Activated CD4-positive, alpha-beta T cell treated with anti-CD3 and anti-CD28 coated beads, Interleukin-2, amount 10 ng/mL, durations not matched to agents 24 days and 14 days (primary cell): ENCODE data around the gene RARB. TPM values are rescaled to one million over a fixed set of nuclear protein-coding genes. Genes with fewer than 3 reads are reported as not detected.

Source experiments
- DNase-seq: peaks from one replicate; pipeline ENCODE4 v3.0.0; 2022
- H3K27ac Mint-ChIP-seq: one replicate; pipeline ENCODE4 v1.8.0; 2022; ENCODE audit warnings: mild to moderate bottlenecking, mixed read lengths
- H3K27me3 Mint-ChIP-seq: one replicate; pipeline ENCODE4 v1.8.0; 2022; ENCODE audit warnings: mixed read lengths
- H3K36me3 Mint-ChIP-seq: one replicate; pipeline ENCODE4 v1.8.0; 2022; ENCODE audit warnings: low read depth, mild to moderate bottlenecking, mixed read lengths
- H3K4me1 Mint-ChIP-seq: one replicate; pipeline ENCODE4 v1.8.0; 2021; ENCODE audit warnings: mixed read lengths
- H3K4me3 Mint-ChIP-seq: one replicate; pipeline ENCODE4 v1.8.0; 2022; ENCODE audit warnings: mild to moderate bottlenecking, moderate library complexity, mixed read lengths
- H3K9me3 Mint-ChIP-seq: one replicate; pipeline ENCODE4 v1.8.0; 2021; ENCODE audit warnings: mixed read lengths
- intact Hi-C: fragments of 100-400 bp; cut with micrococcal nuclease; formaldehyde crosslinking; loops from one replicate; pipeline ENCODE4 v1.15.1; 2023
- total RNA-seq: library from RNA; stranded (reverse); gene quantifications from 2 replicates; pipeline ENCODE4 v1.2.3, GENCODE V29; 2022

RARB gene
- total RNA-seq, 1 donor from 2014 or later: not detected

GRCh38 chr3:25478211-25478757 lies 50.2 kb downstream of the RARB start:
- Mint-ChIP-seq H3K9me3 (no peaks in the 10 kb centered on the region), H3K4me3 (no peak overlapping the region)

GRCh38 chr3:25478964-25479726 lies 51.1 kb downstream of the RARB start:
- no peak for DNase-seq
- Mint-ChIP-seq H3K4me3 (no peak overlapping the region), H3K4me1 (no peaks in the 10 kb centered on the region), H3K36me3 (no peaks in the 10 kb centered on the region), H3K27me3 (peaks cover 2% of the 10 kb centered on the region), H3K27ac (no peak overlapping the region), H3K9me3 (no peaks in the 10 kb centered on the region)
- intact Hi-C loops: no loop called here

More at GRCh38 chr3:25478211-25478757, 50.2 kb downstream of the RARB start:
- intact Hi-C loops: no loop called here
- Mint-ChIP-seq H3K27ac (no peak overlapping the region), H3K27me3 (peaks cover 2% of the 10 kb centered on the region), H3K4me1 (no peaks in the 10 kb centered on the region), H3K36me3 (no peaks in the 10 kb centered on the region)
- no peak for DNase-seq

GRCh38 chr3:25479727-25480010 lies 51.6 kb downstream of the RARB start:
- Mint-ChIP-seq H3K36me3 (no peaks in the 10 kb centered on the region), H3K4me1 (no peaks in the 10 kb centered on the region), H3K27me3 (peaks cover 2% of the 10 kb centered on the region), H3K4me3 (no peak overlapping the region), H3K9me3 (no peaks in the 10 kb centered on the region), H3K27ac (no peak overlapping the region)
- DNase-seq: no peak
- intact Hi-C loops: no loop called here

GRCh38 chr3:25480811-25481210 lies 52.7 kb downstream of the RARB start:
- DNase-seq: no peak
- peaks cover 2% of the 10 kb centered on the region for H3K27me3 Mint-ChIP-seq
- no peak overlapping the region for H3K27ac Mint-ChIP-seq
- no peaks in the 10 kb centered on the region for H3K4me1 Mint-ChIP-seq
- intact Hi-C loops: no loop called here
- H3K9me3 Mint-ChIP-seq: no peaks in the 10 kb centered on the region
- no peak overlapping the region for H3K4me3 Mint-ChIP-seq
- no peaks in the 10 kb centered on the region for H3K36me3 Mint-ChIP-seq

GRCh38 chr3:25481386-25481785 lies 53.3 kb downstream of the RARB start:
- no peak overlapping the region for H3K27ac Mint-ChIP-seq
- no peaks in the 10 kb centered on the region for H3K9me3 Mint-ChIP-seq
- DNase-seq: no peak
- H3K4me3 Mint-ChIP-seq: no peak overlapping the region
- intact Hi-C loops: no loop called here
- no peaks in the 10 kb centered on the region for H3K36me3 Mint-ChIP-seq
- peaks cover 2% of the 10 kb centered on the region for H3K27me3 Mint-ChIP-seq
- no peaks in the 10 kb centered on the region for H3K4me1 Mint-ChIP-seq

- Mint-ChIP-seq H3K4me1 (no peaks in the 10 kb centered on the region), H3K4me3 (no peak overlapping the region)
These were observed 55.4 kb downstream of the RARB start for GRCh38 chr3:25483456-25483855.

GRCh38 chr3:25485673-25486072 lies 57.6 kb downstream of the RARB start:
- H3K27ac Mint-ChIP-seq: no peak overlapping the region
- no peak for DNase-seq
- H3K36me3 Mint-ChIP-seq: no peaks in the 10 kb centered on the region
- intact Hi-C loops: no loop called here
- no peaks in the 10 kb centered on the region for H3K4me1 Mint-ChIP-seq
- H3K9me3 Mint-ChIP-seq: no peaks in the 10 kb centered on the region
- H3K4me3 Mint-ChIP-seq: no peak overlapping the region
- peaks cover 2% of the 10 kb centered on the region for H3K27me3 Mint-ChIP-seq

More at GRCh38 chr3:25483456-25483855, 55.4 kb downstream of the RARB start:
- Mint-ChIP-seq H3K27me3 (peaks cover 2% of the 10 kb centered on the region), H3K9me3 (no peaks in the 10 kb centered on the region), H3K27ac (no peak overlapping the region), H3K36me3 (no peaks in the 10 kb centered on the region)
- intact Hi-C loops: no loop called here
- no peak for DNase-seq

GRCh38 chr3:25486932-25487331 lies 58.9 kb downstream of the RARB start:
- no peaks in the 10 kb centered on the region for H3K27me3 Mint-ChIP-seq
- no peaks in the 10 kb centered on the region for H3K9me3 Mint-ChIP-seq
- H3K4me3 Mint-ChIP-seq: no peak overlapping the region
- H3K27ac Mint-ChIP-seq: no peak overlapping the region
- no peaks in the 10 kb centered on the region for H3K36me3 Mint-ChIP-seq
- DNase-seq: no peak
- no peaks in the 10 kb centered on the region for H3K4me1 Mint-ChIP-seq
- intact Hi-C loops: no loop called here

GRCh38 chr3:25489858-25490593 lies 62.0 kb downstream of the RARB start:
- peaks cover 4% of the 10 kb centered on the region for H3K9me3 Mint-ChIP-seq
- no peak overlapping the region for H3K4me3 Mint-ChIP-seq
- H3K36me3 Mint-ChIP-seq: no peaks in the 10 kb centered on the region
- no peak overlapping the region for H3K27ac Mint-ChIP-seq
- no peaks in the 10 kb centered on the region for H3K27me3 Mint-ChIP-seq
- no peaks in the 10 kb centered on the region for H3K4me1 Mint-ChIP-seq
- DNase-seq: no peak
- intact Hi-C loops: no loop called here

GRCh38 chr3:25493246-25493645 lies 65.2 kb downstream of the RARB start:
- Mint-ChIP-seq H3K4me1 (no peaks in the 10 kb centered on the region), H3K36me3 (no peaks in the 10 kb centered on the region), H3K9me3 (peaks cover 9% of the 10 kb centered on the region), H3K4me3 (no peak overlapping the region), H3K27me3 (no peaks in the 10 kb centered on the region), H3K27ac (no peak overlapping the region)
- intact Hi-C loops: no loop called here
- no peak for DNase-seq

- intact Hi-C loops: no loop called here
- H3K27me3 Mint-ChIP-seq: no peaks in the 10 kb centered on the region
- DNase-seq: no peak
- no peaks in the 10 kb centered on the region for H3K36me3 Mint-ChIP-seq
- H3K27ac Mint-ChIP-seq: no peak overlapping the region
- H3K9me3 Mint-ChIP-seq: peaks cover 9% of the 10 kb centered on the region
- H3K4me3 Mint-ChIP-seq: no peak overlapping the region
- no peaks in the 10 kb centered on the region for H3K4me1 Mint-ChIP-seq
These were observed 65.7 kb downstream of the RARB start for GRCh38 chr3:25493786-25494185.

GRCh38 chr3:25495304-25495703 lies 67.2 kb downstream of the RARB start:
- no peak overlapping the region for H3K4me3 Mint-ChIP-seq
- H3K9me3 Mint-ChIP-seq: peaks cover 9% of the 10 kb centered on the region
- no peak overlapping the region for H3K27ac Mint-ChIP-seq
- intact Hi-C loops: no loop called here
- H3K27me3 Mint-ChIP-seq: no peaks in the 10 kb centered on the region
- no peaks in the 10 kb centered on the region for H3K4me1 Mint-ChIP-seq
- DNase-seq: no peak
- H3K36me3 Mint-ChIP-seq: no peaks in the 10 kb centered on the region

GRCh38 chr3:25495726-25496253 lies 67.7 kb downstream of the RARB start:
- no peaks in the 10 kb centered on the region for H3K36me3 Mint-ChIP-seq
- no peaks in the 10 kb centered on the region for H3K4me1 Mint-ChIP-seq
- intact Hi-C loops: no loop called here
- no peak overlapping the region for H3K4me3 Mint-ChIP-seq
- H3K27me3 Mint-ChIP-seq: no peaks in the 10 kb centered on the region
- H3K9me3 Mint-ChIP-seq: peaks cover 9% of the 10 kb centered on the region
- no peak for DNase-seq
- H3K27ac Mint-ChIP-seq: no peak overlapping the region

- no peak overlapping the region for H3K27ac Mint-ChIP-seq
- no peak for DNase-seq
- H3K9me3 Mint-ChIP-seq: peaks cover 9% of the 10 kb centered on the region
- H3K27me3 Mint-ChIP-seq: no peaks in the 10 kb centered on the region
- no peak overlapping the region for H3K4me3 Mint-ChIP-seq
- intact Hi-C loops: no loop called here
- no peaks in the 10 kb centered on the region for H3K4me1 Mint-ChIP-seq
- H3K36me3 Mint-ChIP-seq: no peaks in the 10 kb centered on the region
These were observed 69.0 kb downstream of the RARB start for GRCh38 chr3:25497096-25497495.
